Adrenal gland (tissue), 5 donors: ENCODE results near the gene DTL.

ENCODE experiments used
- POLR2A ChIP-seq, 2 donors: fragments of 450-650 bp; IDR thresholded peaks; one replicate each; pipeline ENCODE4 v1.6.1; 2017; ENCODE audit warnings: antibody characterized with exemption in 2 of 2, mild to moderate bottlenecking in 2 of 2, moderate library complexity in 1 of 2
- TF ChIP-seq, protein P1 (sequence below), 6 experiments: fragments of 450-650 bp in 4 of 6; fragments of 200-600 bp in 2 of 6; sonication (generic) in 1 of 6; IDR thresholded peaks; 1 replicate in 5 of 6; 2 replicates in 1 of 6; pipeline versions ENCODE4 v1.5.1 to v1.8.0; 2016 to 2021; ENCODE audit warnings: antibody characterized with exemption in 6 of 6, mild to moderate bottlenecking in 2 of 6, moderate library complexity in 1 of 6
- donor health status: DM: no; HTN: no; CAD: no.

DNA sequence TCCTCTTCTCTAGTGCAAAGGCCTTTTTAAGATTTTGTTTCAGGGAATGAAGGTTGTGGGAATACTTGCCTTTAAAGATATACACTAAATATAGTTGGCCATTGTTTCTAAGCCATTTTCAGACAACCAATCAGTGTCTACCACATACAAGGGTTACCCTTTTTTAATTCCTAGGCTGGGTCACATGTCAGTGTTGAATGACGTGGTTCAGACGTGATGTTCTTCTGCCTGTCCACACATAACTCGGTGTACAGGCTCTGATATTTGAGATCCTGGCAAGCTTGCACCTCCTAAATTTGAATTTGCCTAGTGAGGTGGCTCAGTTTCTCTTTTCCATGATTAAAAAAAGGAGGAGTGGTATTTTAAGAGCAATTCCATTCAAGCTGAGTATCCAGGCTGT, 38.8 kb downstream of the DTL start:
- TF ChIP-seq, protein P1, sequence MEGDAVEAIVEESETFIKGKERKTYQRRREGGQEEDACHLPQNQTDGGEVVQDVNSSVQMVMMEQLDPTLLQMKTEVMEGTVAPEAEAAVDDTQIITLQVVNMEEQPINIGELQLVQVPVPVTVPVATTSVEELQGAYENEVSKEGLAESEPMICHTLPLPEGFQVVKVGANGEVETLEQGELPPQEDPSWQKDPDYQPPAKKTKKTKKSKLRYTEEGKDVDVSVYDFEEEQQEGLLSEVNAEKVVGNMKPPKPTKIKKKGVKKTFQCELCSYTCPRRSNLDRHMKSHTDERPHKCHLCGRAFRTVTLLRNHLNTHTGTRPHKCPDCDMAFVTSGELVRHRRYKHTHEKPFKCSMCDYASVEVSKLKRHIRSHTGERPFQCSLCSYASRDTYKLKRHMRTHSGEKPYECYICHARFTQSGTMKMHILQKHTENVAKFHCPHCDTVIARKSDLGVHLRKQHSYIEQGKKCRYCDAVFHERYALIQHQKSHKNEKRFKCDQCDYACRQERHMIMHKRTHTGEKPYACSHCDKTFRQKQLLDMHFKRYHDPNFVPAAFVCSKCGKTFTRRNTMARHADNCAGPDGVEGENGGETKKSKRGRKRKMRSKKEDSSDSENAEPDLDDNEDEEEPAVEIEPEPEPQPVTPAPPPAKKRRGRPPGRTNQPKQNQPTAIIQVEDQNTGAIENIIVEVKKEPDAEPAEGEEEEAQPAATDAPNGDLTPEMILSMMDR (IDR thresholded peaks at IDR 0.05): no peak
- TF ChIP-seq POLR2A (IDR thresholded peaks at IDR 0.05): no peak
